ENCODE measurements around the gene WFIKKN2. TPM values are rescaled to one million over a fixed set of nuclear protein-coding genes. Genes with fewer than 3 reads are reported as not detected.

WFIKKN2 gene
- total and polyA plus RNA-seq, 2 experiments from 2014 or later = 0.34 TPM; not detected in 1

- Histone ChIP-seq H3K36me3 (no peaks in the 10 kb centered on the region), H3K27ac (no peak overlapping the region), H3K9me3 (ENCODE audit: low read depth) (no peaks in the 10 kb centered on the region), H3K4me1 (ENCODE audit: low read depth) (no peaks in the 10 kb centered on the region), H3K27me3 (no peaks in the 10 kb centered on the region), H3K4me3 (no peak overlapping the region)
- no peak for DNase-seq (ENCODE audit: low read depth in 1 of 2, low spot score in 1 of 2)
- TF ChIP-seq, protein P1, sequence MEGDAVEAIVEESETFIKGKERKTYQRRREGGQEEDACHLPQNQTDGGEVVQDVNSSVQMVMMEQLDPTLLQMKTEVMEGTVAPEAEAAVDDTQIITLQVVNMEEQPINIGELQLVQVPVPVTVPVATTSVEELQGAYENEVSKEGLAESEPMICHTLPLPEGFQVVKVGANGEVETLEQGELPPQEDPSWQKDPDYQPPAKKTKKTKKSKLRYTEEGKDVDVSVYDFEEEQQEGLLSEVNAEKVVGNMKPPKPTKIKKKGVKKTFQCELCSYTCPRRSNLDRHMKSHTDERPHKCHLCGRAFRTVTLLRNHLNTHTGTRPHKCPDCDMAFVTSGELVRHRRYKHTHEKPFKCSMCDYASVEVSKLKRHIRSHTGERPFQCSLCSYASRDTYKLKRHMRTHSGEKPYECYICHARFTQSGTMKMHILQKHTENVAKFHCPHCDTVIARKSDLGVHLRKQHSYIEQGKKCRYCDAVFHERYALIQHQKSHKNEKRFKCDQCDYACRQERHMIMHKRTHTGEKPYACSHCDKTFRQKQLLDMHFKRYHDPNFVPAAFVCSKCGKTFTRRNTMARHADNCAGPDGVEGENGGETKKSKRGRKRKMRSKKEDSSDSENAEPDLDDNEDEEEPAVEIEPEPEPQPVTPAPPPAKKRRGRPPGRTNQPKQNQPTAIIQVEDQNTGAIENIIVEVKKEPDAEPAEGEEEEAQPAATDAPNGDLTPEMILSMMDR (IDR thresholded peaks at IDR 0.05; ENCODE audit: low read depth, low read length) = no peak
Measured at GRCh38 chr17:50808888-50809287, 26.5 kb upstream of the WFIKKN2 start.

- H3K4me1 ChIP-seq (ENCODE audit: low read depth) = no peaks in the 10 kb centered on the region
- no peaks in the 10 kb centered on the region for H3K27me3 ChIP-seq
- no peak for DNase-seq (ENCODE audit: low read depth in 1 of 2, low spot score in 1 of 2)
- H3K4me3 ChIP-seq = no peak overlapping the region
- H3K9me3 ChIP-seq (ENCODE audit: low read depth) = no peaks in the 10 kb centered on the region
- H3K36me3 ChIP-seq = no peaks in the 10 kb centered on the region
- TF ChIP-seq, protein P1 (IDR thresholded peaks at IDR 0.05; ENCODE audit: low read depth, low read length) = no peak
- no peak overlapping the region for H3K27ac ChIP-seq
Measured at GRCh38 chr17:50813583-50813982, 21.8 kb upstream of the WFIKKN2 start.

DNA sequence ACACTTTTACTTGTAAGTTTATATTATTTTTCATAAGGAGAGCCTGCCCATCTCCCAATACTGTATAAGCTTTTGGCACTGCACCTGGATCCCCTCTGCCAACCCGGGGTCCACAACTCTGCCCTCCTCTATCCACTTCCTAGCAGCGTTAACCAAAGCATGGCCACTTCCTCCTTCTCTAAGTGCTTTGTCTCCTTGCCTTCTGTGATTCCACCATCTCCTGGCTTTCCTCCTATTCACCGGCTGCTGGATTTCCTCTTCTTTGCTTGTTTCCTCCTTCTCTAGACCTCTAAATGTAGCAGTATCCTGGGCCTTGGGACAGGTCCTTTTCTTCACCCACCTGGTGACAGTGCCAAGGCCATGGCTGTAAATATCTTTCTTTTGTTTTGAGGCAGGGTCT lies 20.0 kb upstream of the WFIKKN2 start:
- no peak for DNase-seq (ENCODE audit: low read depth in 1 of 2, low spot score in 1 of 2)
- H3K27ac ChIP-seq = no peak overlapping the region
- H3K36me3 ChIP-seq = no peaks in the 10 kb centered on the region
- no peaks in the 10 kb centered on the region for H3K27me3 ChIP-seq
- no peaks in the 10 kb centered on the region for H3K9me3 ChIP-seq (ENCODE audit: low read depth)
- TF ChIP-seq, protein P1 (IDR thresholded peaks at IDR 0.05; ENCODE audit: low read depth, low read length) = no peak
- H3K4me3 ChIP-seq = no peak overlapping the region
- no peaks in the 10 kb centered on the region for H3K4me1 ChIP-seq (ENCODE audit: low read depth)

- no peaks in the 10 kb centered on the region for H3K27me3 ChIP-seq
- H3K4me3 ChIP-seq = no peak overlapping the region
- no peaks in the 10 kb centered on the region for H3K4me1 ChIP-seq (ENCODE audit: low read depth)
- no peak for DNase-seq (ENCODE audit: low read depth in 1 of 2, low spot score in 1 of 2)
- no peak overlapping the region for H3K27ac ChIP-seq
- TF ChIP-seq, protein P1 (IDR thresholded peaks at IDR 0.05; ENCODE audit: low read depth, low read length) = no peak
- no peaks in the 10 kb centered on the region for H3K36me3 ChIP-seq
- no peaks in the 10 kb centered on the region for H3K9me3 ChIP-seq (ENCODE audit: low read depth)
Measured at GRCh38 chr17:50816271-50816670, 19.1 kb upstream of the WFIKKN2 start.

GRCh38 chr17:50816771-50817751 lies 18.3 kb upstream of the WFIKKN2 start:
- DNase-seq (ENCODE audit: low read depth in 1 of 2, low spot score in 1 of 2) = peak; percentile 46 to 60
- Histone ChIP-seq H3K4me3 (no peak overlapping the region), H3K36me3 (no peaks in the 10 kb centered on the region), H3K9me3 (ENCODE audit: low read depth) (no peaks in the 10 kb centered on the region), H3K27me3 (no peaks in the 10 kb centered on the region), H3K27ac (no peak overlapping the region), H3K4me1 (ENCODE audit: low read depth) (no peaks in the 10 kb centered on the region)
- TF ChIP-seq, protein P1 (IDR thresholded peaks at IDR 0.05; ENCODE audit: low read depth, low read length) = peak; percentile 89

Measured in cardiac muscle cell (in vitro differentiated cells and primary cell).